ENCODE results near the gene SMIM45.

DNA sequence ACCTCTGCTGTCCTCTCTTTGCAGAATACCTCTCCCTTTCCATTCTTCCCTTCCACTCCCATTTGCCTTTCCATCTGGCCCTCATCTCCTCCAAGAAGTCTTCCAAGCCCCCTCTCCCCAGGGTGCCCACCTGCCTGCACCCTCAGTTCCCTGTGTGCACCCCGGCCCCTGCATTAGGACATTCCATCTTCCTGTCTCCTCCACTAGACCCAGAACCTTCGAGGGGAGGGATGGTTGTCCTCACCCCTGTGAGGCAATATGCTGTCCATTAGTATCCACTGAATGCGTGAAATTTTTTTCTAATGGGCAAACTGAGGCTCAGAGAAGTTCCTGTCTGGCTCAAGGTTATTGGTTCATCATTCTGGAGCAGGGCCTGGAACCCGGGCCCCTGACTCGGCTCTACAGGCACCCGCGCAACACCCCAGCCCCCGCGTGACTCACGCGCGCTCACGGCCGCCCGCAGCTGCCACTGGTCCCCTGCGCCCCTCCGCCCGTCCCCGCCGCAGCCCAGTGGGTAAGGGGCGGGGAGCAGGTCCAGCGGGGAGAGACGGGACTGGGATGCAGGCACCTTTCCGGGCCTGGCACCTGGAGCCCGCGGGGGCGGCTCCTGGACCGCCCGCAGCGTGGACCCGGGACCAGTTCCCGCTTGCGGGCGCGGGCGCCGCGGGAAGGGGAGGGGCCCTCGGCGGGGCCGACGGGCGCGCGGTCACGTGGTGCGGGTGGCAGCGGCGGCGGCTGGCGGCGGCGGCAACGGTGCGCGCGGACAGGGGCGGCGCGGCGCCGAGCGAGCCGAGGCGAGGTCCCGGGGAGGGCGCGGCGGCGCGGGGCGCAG lies 24.3 kb downstream of the SMIM45 start:
- TF ChIP-seq POLR2A (IDR thresholded peaks at IDR 0.05; ENCODE audit: low read depth, low read length) (no peak), TAF1 (IDR thresholded peaks at IDR 0.05; ENCODE audit: low read depth, low read length) (no peak)
